HepG2 (cell line): ENCODE data around the gene RBP3.

Experiments
- CHD2 ChIP-seq: IDR thresholded peaks from 2 replicates; pipeline ENCODE4 v1.6.1; 2011; ENCODE audit warnings: low read depth, low read length, improper control_type of control experiment
- EP300 ChIP-seq, 3 experiments: sonication (generic) in 1 of 3; formaldehyde crosslinking in 1 of 3; IDR thresholded peaks; 2 replicates each; pipeline versions ENCODE4 v1.5.1 to v1.6.1; 2011 to 2020; ENCODE audit warnings: low read depth in 2 of 3, low read length in 2 of 3, borderline replicate concordance in 1 of 3, improper control_type of control experiment in 1 of 3, mild to moderate bottlenecking in 1 of 3, missing genetic modification reagents in 1 of 3, moderate library complexity in 1 of 3
- JUNB ChIP-seq: sonication (generic); formaldehyde crosslinking; IDR thresholded peaks from 2 replicates; pipeline ENCODE4 v1.8.0; 2022; ENCODE audit warnings: missing genetic modification reagents, mild to moderate bottlenecking, borderline replicate concordance
- KLF16 ChIP-seq, 2 experiments: sonication (generic) in 1 of 2; formaldehyde crosslinking in 1 of 2; IDR thresholded peaks; 2 replicates each; pipeline versions ENCODE4 v1.6.1 to v1.8.0; 2016 to 2023; ENCODE audit warnings: missing genetic modification reagents in 2 of 2, missing compliant biosample characterization in 1 of 2
- POLR2AphosphoS5 ChIP-seq: IDR thresholded peaks from 2 replicates; pipeline ENCODE4 v1.6.1; 2012; ENCODE audit warnings: low read depth, low read length
- SKI ChIP-seq: fragments of 450-650 bp; IDR thresholded peaks from one replicate; pipeline ENCODE4 v1.6.1; 2018; ENCODE audit warnings: mild to moderate bottlenecking; ENCODE audit not compliant: partially characterized antibody
- YEATS2 ChIP-seq: sonication (generic); formaldehyde crosslinking; IDR thresholded peaks from 2 replicates; pipeline ENCODE4 v1.4.0; 2020; ENCODE audit warnings: missing genetic modification reagents, borderline replicate concordance
- ZNF430 ChIP-seq: sonication (generic); formaldehyde crosslinking; IDR thresholded peaks from 2 replicates; pipeline ENCODE4 v1.9.0; 2021; ENCODE audit warnings: mild to moderate bottlenecking, missing genetic modification reagents
- ZNF597 ChIP-seq: sonication (generic); formaldehyde crosslinking; IDR thresholded peaks from 2 replicates; pipeline ENCODE4 v1.5.0; 2020; ENCODE audit warnings: missing genetic modification reagents
- ZSCAN9 ChIP-seq: IDR thresholded peaks from 2 replicates; pipeline ENCODE4 v1.6.1; 2016; ENCODE audit warnings: borderline replicate concordance

DNA sequence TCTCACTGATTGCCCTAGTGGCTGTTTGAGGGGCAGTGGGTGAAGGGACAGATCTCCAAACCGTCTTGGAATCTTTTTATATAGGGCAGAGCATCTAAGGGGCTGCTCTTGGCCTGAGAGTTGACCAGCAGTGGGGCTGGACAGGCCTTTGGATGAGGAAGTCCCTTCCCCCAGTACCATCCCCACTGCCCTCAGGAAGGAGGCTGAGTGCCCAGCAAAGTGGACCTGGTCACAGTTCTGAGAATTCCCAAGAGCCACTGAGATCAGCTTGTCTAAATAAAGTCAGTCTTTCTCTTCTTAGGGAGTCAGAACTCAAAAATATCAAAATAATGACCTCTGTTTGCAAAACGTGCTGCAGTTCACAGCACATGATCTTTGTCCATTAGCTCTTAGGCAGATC is 42.6 kb upstream of the RBP3 start:
- no peak for TF ChIP-seq SKI
- no peak for TF ChIP-seq KLF16 (CRISPR knock-in tag; IDR thresholded peaks at IDR 0.05)
- TF ChIP-seq JUNB (CRISPR knock-in tag): no peak
- no peak for TF ChIP-seq ZNF597 (CRISPR knock-in tag)
- no peak for TF ChIP-seq ZNF430
- TF ChIP-seq POLR2AphosphoS5: no peak
- TF ChIP-seq ZSCAN9 (CRISPR knock-in tag): no peak
- no peak for TF ChIP-seq YEATS2 (CRISPR knock-in tag)
- no peak for TF ChIP-seq EP300 (IDR thresholded peaks at IDR 0.05; ENCODE audit: low read depth in 2 of 2, low read length in 2 of 2)
- no peak for TF ChIP-seq EP300 (CRISPR knock-in tag; IDR thresholded peaks at IDR 0.05; ENCODE audit: borderline replicate concordance)
- TF ChIP-seq CHD2: no peak
